ENCODE data around the gene CEP83.

DNA sequence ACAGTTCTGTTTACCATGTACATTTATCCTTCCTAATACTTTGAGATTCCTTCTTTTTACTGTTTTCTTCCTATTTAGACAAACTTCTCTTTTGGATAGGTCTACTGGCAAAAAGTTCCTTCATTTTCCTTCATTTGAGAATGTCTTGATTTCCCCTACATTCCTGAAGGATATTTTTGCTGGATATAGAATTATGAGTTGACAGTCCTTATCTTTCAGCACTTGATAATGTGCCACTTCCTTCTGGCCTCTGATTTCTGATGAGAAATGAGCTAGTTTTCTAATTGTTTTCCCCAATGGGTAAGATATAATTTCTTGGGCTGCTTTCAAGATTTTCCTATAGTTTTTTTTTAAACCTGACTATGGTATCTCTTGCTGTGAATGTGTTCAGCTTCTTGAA, 75.6 kb downstream of the CEP83 start:
- TF ChIP-seq YY1 (IDR thresholded peaks at IDR 0.05; ENCODE audit: insufficient read depth, insufficient read length) (no peak), SUZ12 (IDR thresholded peaks at IDR 0.05; ENCODE audit: extremely low read depth, insufficient read depth, insufficient read length) (no peak)
